Fibroblast of skin of left quadriceps (primary cell): ENCODE data around the gene NDUFV2.
"Not testable (repeated sequence)": the region's sequence is repeated elsewhere in the genome, so short reads cannot be mapped to it uniquely, and the experiment has no call there.

ENCODE experiments used
- DNase-seq, 2 experiments: peaks; one replicate each; pipeline ENCODE4 v3.0.0-alpha.2; 2013; ENCODE audit warnings: low read depth in 2 of 2

The NDUFV2 gene

GRCh38 chr18:9090578-9090977, 11.9 kb upstream of the NDUFV2 start:
- no peak for DNase-seq

GRCh38 chr18:9091066-9091476, 11.4 kb upstream of the NDUFV2 start:
- no peak for DNase-seq

GRCh38 chr18:9092665-9093064, 9.8 kb upstream of the NDUFV2 start:
- no peak for DNase-seq

- not testable (repeated sequence) for DNase-seq
Observed at GRCh38 chr18:9093109-9093508, 9.4 kb upstream of the NDUFV2 start.

- DNase-seq, result no peak
Observed at GRCh38 chr18:9094307-9095226, 7.9 kb upstream of the NDUFV2 start.

- no peak for DNase-seq
Observed at GRCh38 chr18:9095297-9096006, 7.0 kb upstream of the NDUFV2 start.

GRCh38 chr18:9096007-9096371, 6.5 kb upstream of the NDUFV2 start:
- no peak for DNase-seq

GRCh38 chr18:9096685-9097084, 5.8 kb upstream of the NDUFV2 start:
- no peak for DNase-seq

- no peak for DNase-seq
Observed at GRCh38 chr18:9097349-9097748, 5.2 kb upstream of the NDUFV2 start.

GRCh38 chr18:9100796-9101195, 1.7 kb upstream of the NDUFV2 start:
- DNase-seq, result no peak

- DNase-seq, result no peak
Observed at GRCh38 chr18:9101730-9102507, 580 bp upstream of the NDUFV2 start.

GRCh38 chr18:9103376-9103873, 926 bp downstream of the NDUFV2 start:
- DNase-seq, result no peak

- no peak for DNase-seq
Observed at GRCh38 chr18:9104244-9104901, 1.9 kb downstream of the NDUFV2 start.

- DNase-seq, result no peak
Observed at GRCh38 chr18:9105420-9105819, 2.9 kb downstream of the NDUFV2 start.

GRCh38 chr18:9106094-9106493, 3.6 kb downstream of the NDUFV2 start:
- no peak for DNase-seq

GRCh38 chr18:9106800-9107584, 4.5 kb downstream of the NDUFV2 start:
- no peak for DNase-seq

GRCh38 chr18:9108911-9109310, 6.4 kb downstream of the NDUFV2 start:
- no peak for DNase-seq

- DNase-seq, result no peak
Observed at GRCh38 chr18:9109523-9109922, 7.0 kb downstream of the NDUFV2 start.

GRCh38 chr18:9113468-9114149, 11.1 kb downstream of the NDUFV2 start:
- no peak for DNase-seq

- no peak for DNase-seq
Observed at GRCh38 chr18:9115984-9116383, 13.5 kb downstream of the NDUFV2 start.
